Ovary (tissue), 3 donors: ENCODE measurements around the gene WDR26.

Experiments used
- CTCF ChIP-seq, 3 donors: fragments of 450-650 bp in 2 of 3; fragments of 200-600 bp in 1 of 3; IDR thresholded peaks; one replicate each; pipeline versions ENCODE4 v1.5.1 to v1.8.0; 2016 to 2022; ENCODE audit warnings: antibody characterized with exemption in 3 of 3, mild to moderate bottlenecking in 1 of 3
- POLR2A ChIP-seq: fragments of 450-650 bp; IDR thresholded peaks from one replicate; pipeline ENCODE4 v1.6.1; 2017; ENCODE audit warnings: antibody characterized with exemption, mild to moderate bottlenecking, moderate library complexity
- donor health status: DM: no; HTN: no; CAD: no.

- TF ChIP-seq POLR2A: no peak
- no peak for TF ChIP-seq CTCF (IDR thresholded peaks at IDR 0.05)
Measured at GRCh38 chr1:224447971-224448370, 13.4 kb upstream of the WDR26 start.
